Adrenal gland (tissue), 12 donors: Measurements from ENCODE around the gene GALR3. TPM values are rescaled to one million over a fixed set of nuclear protein-coding genes. Genes with fewer than 3 reads are reported as not detected.

Experiments used
- DNase-seq, 7 donors: peaks; one replicate each; pipeline ENCODE4 v3.0.0-alpha.2; 2019 to 2020
- H3K27ac ChIP-seq, 5 donors: fragments of 200-600 bp; sonication (generic) in 4 of 5; 1 replicate in 3 of 5; 2 replicates in 2 of 5; pipeline versions ENCODE4 v1.5.1 to v1.8.0; 2016 to 2020; ENCODE audit warnings: mild to moderate bottlenecking in 1 of 5
- H3K27me3 ChIP-seq: fragments of 200-600 bp; 2 replicates; pipeline ENCODE4 v1.8.0; 2021
- H3K36me3 ChIP-seq, 2 donors: fragments of 200-600 bp; replicated peaks in 1 of 2; 1 replicate in 1 of 2; 2 replicates in 1 of 2; pipeline versions ENCODE4 v1.5.1 to v1.8.0; 2018 to 2022
- H3K4me1 ChIP-seq, 2 donors: fragments of 200-600 bp; replicated peaks in 1 of 2; 1 replicate in 1 of 2; 2 replicates in 1 of 2; pipeline versions ENCODE4 v1.5.1 to v1.8.0; 2018 to 2021
- H3K4me3 ChIP-seq, 4 donors: fragments of 200-600 bp; sonication (generic) in 3 of 4; one replicate each; pipeline ENCODE4 v1.5.1; 2016 to 2018
- H3K9me3 ChIP-seq, 3 donors: fragments of 200-600 bp; sonication (generic) in 1 of 3; replicated peaks in 1 of 3; 1 replicate in 2 of 3; 2 replicates in 1 of 3; pipeline versions ENCODE4 v1.5.1 to v1.8.0; 2016 to 2021
- POLR2A ChIP-seq, 2 donors: fragments of 450-650 bp; IDR thresholded peaks; one replicate each; pipeline ENCODE4 v1.6.1; 2017; ENCODE audit warnings: antibody characterized with exemption in 2 of 2, mild to moderate bottlenecking in 2 of 2, moderate library complexity in 1 of 2
- WGBS, 4 donors: extraction: QIAGEN DNeasy Blood & Tissue Kit in 2 of 4; methylation state at CpG; one replicate each; pipeline versions ENCODE4 v1.1.5 to v1.1.7; 2013 to 2017; 5-methylcytosine and 5-hydroxymethylcytosine counted together
- intact Hi-C, 2 donors: fragments of 100-400 bp; cut with DNase I; formaldehyde crosslinking; loops; one replicate each; pipeline versions ENCODE4 v1.14.1 to v1.15.0; 2022 to 2023
- polyA plus RNA-seq, 3 donors: library from polyadenylated mRNA; stranded (reverse); fragments of 200-250 nt in 2 of 3; fragments of 350-450 nt in 1 of 3; fragmentation: Illumina TruSeq in 1 of 3; extraction: RNeasy Lipid Tissue Mini Kit (QIAGEN cat#74804) in 1 of 3; gene quantifications; one replicate each; pipeline ENCODE4 v1.2.3, GENCODE V29; 2013 to 2014
- total RNA-seq, 9 donors: library from RNA; depleted of rRNA in 4 of 9; stranded (reverse); fragments of >200 nt in 4 of 9; fragments of 120-200 nt in 1 of 9; fragmentation: NEBNext Ultra II Directional in 1 of 9; extraction: Animal tissue kit (Norgen Biotek cat#: 25700) in 1 of 9; gene quantifications; one replicate each; pipeline versions ENCODE4 v1.1.0 to v1.2.4, GENCODE V29; 2013 to 2023
- TF ChIP-seq, protein P1 (sequence below), 6 experiments: fragments of 450-650 bp in 4 of 6; fragments of 200-600 bp in 2 of 6; sonication (generic) in 1 of 6; IDR thresholded peaks; 1 replicate in 5 of 6; 2 replicates in 1 of 6; pipeline versions ENCODE4 v1.5.1 to v1.8.0; 2016 to 2021; ENCODE audit warnings: antibody characterized with exemption in 6 of 6, mild to moderate bottlenecking in 2 of 6, moderate library complexity in 1 of 6
- donor health status: healthy with polysubstance abuse.
- donor health status: Bipolar disorder and iron deficiency.
- donor health status: DM: yes; HTN: yes; CAD: no.
- donor health status: DM: no; HTN: no; CAD: no.
- donor health status: DM: no; HTN: no; CAD: no.
- donor health status: DM: yes; HTN: yes; CAD: no.

Gene GALR3
- total and polyA plus RNA-seq, 12 donors: 0.19 to 0.33 TPM; not detected in 10

DNA sequence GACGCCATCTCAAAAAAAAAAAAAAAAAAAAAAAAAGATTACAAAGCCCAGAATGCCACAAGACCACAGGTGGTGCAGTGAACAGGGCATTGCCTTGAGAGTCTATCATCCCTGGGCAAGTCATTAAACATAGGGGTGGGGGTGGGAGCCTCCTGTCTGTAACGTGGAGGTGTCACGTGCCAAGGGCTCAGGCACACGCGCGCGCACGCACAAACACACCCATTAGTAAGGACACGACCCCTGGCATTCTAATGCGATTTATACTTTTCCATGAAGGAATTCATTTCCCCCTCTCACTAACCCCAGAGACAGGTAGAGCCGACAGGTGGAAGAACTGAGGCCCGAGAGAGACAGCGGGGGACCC is 21.3 kb upstream of the GALR3 start:
- Histone ChIP-seq H3K4me3 (peak overlapping the region in 3 of 4 donors; percentile 54 to 74 (median 62)), H3K4me1 (peaks cover 22 to 34% of the 10 kb centered on the region in 2 donors), H3K36me3 (no peaks in the 10 kb centered on the region), H3K9me3 (no peaks in the 10 kb centered on the region), H3K27ac (no peak overlapping the region), H3K27me3 (no peaks in the 10 kb centered on the region)
- 2 to 4% (median 4%) methylated on average over 12 to 13 of the region's 13 CpGs for WGBS, 4 donors
- intact Hi-C loops: no loop called here
- peak in 1 of 7 donors; percentile 39 for DNase-seq
- no peak for TF ChIP-seq POLR2A (IDR thresholded peaks at IDR 0.05)
- TF ChIP-seq, protein P1, sequence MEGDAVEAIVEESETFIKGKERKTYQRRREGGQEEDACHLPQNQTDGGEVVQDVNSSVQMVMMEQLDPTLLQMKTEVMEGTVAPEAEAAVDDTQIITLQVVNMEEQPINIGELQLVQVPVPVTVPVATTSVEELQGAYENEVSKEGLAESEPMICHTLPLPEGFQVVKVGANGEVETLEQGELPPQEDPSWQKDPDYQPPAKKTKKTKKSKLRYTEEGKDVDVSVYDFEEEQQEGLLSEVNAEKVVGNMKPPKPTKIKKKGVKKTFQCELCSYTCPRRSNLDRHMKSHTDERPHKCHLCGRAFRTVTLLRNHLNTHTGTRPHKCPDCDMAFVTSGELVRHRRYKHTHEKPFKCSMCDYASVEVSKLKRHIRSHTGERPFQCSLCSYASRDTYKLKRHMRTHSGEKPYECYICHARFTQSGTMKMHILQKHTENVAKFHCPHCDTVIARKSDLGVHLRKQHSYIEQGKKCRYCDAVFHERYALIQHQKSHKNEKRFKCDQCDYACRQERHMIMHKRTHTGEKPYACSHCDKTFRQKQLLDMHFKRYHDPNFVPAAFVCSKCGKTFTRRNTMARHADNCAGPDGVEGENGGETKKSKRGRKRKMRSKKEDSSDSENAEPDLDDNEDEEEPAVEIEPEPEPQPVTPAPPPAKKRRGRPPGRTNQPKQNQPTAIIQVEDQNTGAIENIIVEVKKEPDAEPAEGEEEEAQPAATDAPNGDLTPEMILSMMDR (IDR thresholded peaks at IDR 0.05): no peak

- intact Hi-C loops: no loop called here
- DNase-seq: peak in 6 of 7 donors; percentile 54 to 73 (median 66)
- no peaks in the 10 kb centered on the region for H3K27me3 ChIP-seq
- H3K4me3 ChIP-seq: peak overlapping the region; percentile 54 to 74 (median 60)
- peaks cover 27 to 39% of the 10 kb centered on the region in 2 donors for H3K4me1 ChIP-seq
- H3K36me3 ChIP-seq: no peaks in the 10 kb centered on the region
- 2 to 5% (median 3%) methylated on average over 37 to 63 of the region's 63 CpGs for WGBS, 4 donors
- H3K9me3 ChIP-seq: no peaks in the 10 kb centered on the region
- TF ChIP-seq, protein P1 (IDR thresholded peaks at IDR 0.05): no peak
- peak in 1 of 2 donors; percentile 23 for TF ChIP-seq POLR2A (IDR thresholded peaks at IDR 0.05)
- peak overlapping the region in 2 of 5 donors; percentile 42 to 56 for H3K27ac ChIP-seq
Measured at GRCh38 chr22:37802310-37803194, 20.6 kb upstream of the GALR3 start.

DNA sequence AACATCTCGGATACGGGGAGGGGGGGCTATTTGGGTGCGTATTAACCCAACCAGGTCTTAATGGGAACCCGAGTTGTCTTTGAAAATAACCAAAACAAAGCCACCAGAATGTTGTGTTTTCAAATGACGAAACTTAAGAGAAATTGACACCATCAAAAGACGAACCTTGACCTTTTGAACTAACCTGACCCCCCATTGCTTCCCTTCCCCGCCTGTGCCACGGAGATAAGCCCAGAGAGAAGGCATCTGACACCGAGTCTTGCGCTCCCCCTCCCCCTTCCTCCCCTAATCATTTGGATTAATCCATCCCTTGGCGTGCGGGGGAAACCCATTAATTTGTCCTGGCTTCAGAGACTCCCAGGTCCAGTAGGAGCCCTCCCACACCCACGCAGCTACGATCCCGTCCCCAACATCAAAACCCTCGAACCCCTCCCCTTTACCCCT is 20.0 kb upstream of the GALR3 start:
- intact Hi-C loops: no loop called here
- peak overlapping the region in 1 of 4 donors; percentile 74 for H3K4me3 ChIP-seq

More for the DNA sequence above, 20.0 kb upstream of the GALR3 start:
- TF ChIP-seq, protein P1 (IDR thresholded peaks at IDR 0.05): no peak
- TF ChIP-seq POLR2A (IDR thresholded peaks at IDR 0.05): no peak
- no peak overlapping the region for H3K27ac ChIP-seq
- H3K4me1 ChIP-seq: peaks cover 29 to 42% of the 10 kb centered on the region in 2 donors
- DNase-seq: peak in 1 of 7 donors; percentile 32
- H3K36me3 ChIP-seq: no peaks in the 10 kb centered on the region
- no peaks in the 10 kb centered on the region for H3K9me3 ChIP-seq
- 25 to 32% (median 29%) methylated on average over 16 of the region's 16 CpGs for WGBS, 4 donors
- H3K27me3 ChIP-seq: no peaks in the 10 kb centered on the region
